Trophoblast cell (in vitro differentiated cells and primary cell): Measurements from ENCODE around the gene NME7.
"Not testable (repeated sequence)": the region's sequence is repeated elsewhere in the genome, so short reads cannot be mapped to it uniquely, and the experiment has no call there.

Experiments used
- DNase-seq, 2 donors: peaks; one replicate each; pipeline ENCODE4 v3.0.0-alpha.2; 2016
- H2AFZ ChIP-seq: 2 replicates; pipeline ENCODE4 v1.6.1; 2013; ENCODE audit warnings: low read length, moderate library complexity, mild to moderate bottlenecking; ENCODE audit not compliant: insufficient read depth, poor library complexity
- H2AK5ac ChIP-seq: 2 replicates; pipeline ENCODE4 v1.6.1; 2013; ENCODE audit warnings: mild to moderate bottlenecking, low read length
- H2BK120ac ChIP-seq: 2 replicates; pipeline ENCODE4 v1.6.1; 2013; ENCODE audit warnings: low read length, mild to moderate bottlenecking, moderate library complexity; ENCODE audit not compliant: insufficient read depth, poor library complexity
- H2BK12ac ChIP-seq: 2 replicates; pipeline ENCODE4 v1.6.1; 2013; ENCODE audit warnings: mild to moderate bottlenecking, low read length, moderate library complexity
- H2BK5ac ChIP-seq: 2 replicates; pipeline ENCODE4 v1.6.1; 2013; ENCODE audit warnings: low read length, low read depth, moderate library complexity, mild to moderate bottlenecking; ENCODE audit not compliant: poor library complexity
- H3K14ac ChIP-seq: 2 replicates; pipeline ENCODE4 v1.6.1; 2013; ENCODE audit warnings: mild to moderate bottlenecking, low read length
- H3K18ac ChIP-seq: 2 replicates; pipeline ENCODE4 v1.6.1; 2013; ENCODE audit warnings: mild to moderate bottlenecking, low read length
- H3K23ac ChIP-seq: 2 replicates; pipeline ENCODE4 v1.6.1; 2013; ENCODE audit warnings: low read length
- H3K27ac ChIP-seq: 2 replicates; pipeline ENCODE4 v1.5.1; 2013; ENCODE audit warnings: low read depth, mild to moderate bottlenecking, inconsistent platforms, low read length, moderate library complexity
- H3K27me3 ChIP-seq: 2 replicates; pipeline ENCODE4 v1.6.1; 2013; ENCODE audit warnings: inconsistent platforms, mild to moderate bottlenecking, low read length, moderate library complexity; ENCODE audit not compliant: insufficient read depth
- H3K36me3 ChIP-seq, 2 experiments: 1 replicate in 1 of 2; 2 replicates in 1 of 2; pipeline ENCODE4 v1.6.1; 2013; ENCODE audit warnings: low read length in 2 of 2, mild to moderate bottlenecking in 2 of 2, moderate library complexity in 1 of 2; ENCODE audit not compliant: insufficient read depth in 2 of 2, control insufficient read depth in 1 of 2
- H3K4ac ChIP-seq: 2 replicates; pipeline ENCODE4 v1.6.1; 2013; ENCODE audit warnings: low read depth, mild to moderate bottlenecking, low read length, moderate library complexity
- H3K4me1 ChIP-seq, 2 experiments: 1 replicate in 1 of 2; 2 replicates in 1 of 2; pipeline ENCODE4 v1.6.1; 2013; ENCODE audit warnings: low read length in 2 of 2, mild to moderate bottlenecking in 2 of 2, moderate library complexity in 1 of 2; ENCODE audit not compliant: insufficient read depth in 2 of 2, control insufficient read depth in 1 of 2
- H3K4me2 ChIP-seq: 2 replicates; pipeline ENCODE4 v1.6.1; 2013; ENCODE audit warnings: inconsistent platforms, mild to moderate bottlenecking, low read length, moderate library complexity
- H3K4me3 ChIP-seq: 2 replicates; pipeline ENCODE4 v1.5.1; 2013; ENCODE audit warnings: mild to moderate bottlenecking, low read depth, low read length, inconsistent platforms
- H3K79me1 ChIP-seq: one replicate; pipeline ENCODE4 v1.6.1; 2013; ENCODE audit warnings: low read length
- H3K79me2 ChIP-seq: 2 replicates; pipeline ENCODE4 v1.6.1; 2013; ENCODE audit warnings: low read length, mild to moderate bottlenecking; ENCODE audit not compliant: control insufficient read depth, insufficient read depth, poor library complexity
- H3K9ac ChIP-seq: 2 replicates; pipeline ENCODE4 v1.6.1; 2013; ENCODE audit warnings: mild to moderate bottlenecking, low read length
- H3K9me3 ChIP-seq: 2 replicates; pipeline ENCODE4 v1.6.1; 2013; ENCODE audit warnings: low read depth, mild to moderate bottlenecking, control low read depth, inconsistent platforms, low read length; ENCODE audit not compliant: insufficient read depth
- H4K12ac ChIP-seq: 2 replicates; pipeline ENCODE4 v1.6.1; 2013; ENCODE audit warnings: low read depth, mild to moderate bottlenecking, low read length, moderate library complexity
- H4K8ac ChIP-seq: 2 replicates; pipeline ENCODE4 v1.6.1; 2013; ENCODE audit warnings: low read depth, mild to moderate bottlenecking, low read length, moderate library complexity
- H4K91ac ChIP-seq: one replicate; pipeline ENCODE4 v1.6.1; 2013; ENCODE audit warnings: low read depth, mild to moderate bottlenecking, low read length, moderate library complexity
- WGBS: extraction: QIAGEN DNeasy Blood & Tissue Kit; methylation state at CpG from one replicate; pipeline ENCODE4 v1.1.7; 2013; ENCODE audit warnings: missing lambda C conversion rate; ENCODE audit not compliant: insufficient read length, insufficient coverage; ENCODE audit errors: extremely low coverage; 5-methylcytosine and 5-hydroxymethylcytosine counted together

NME7 gene

DNA sequence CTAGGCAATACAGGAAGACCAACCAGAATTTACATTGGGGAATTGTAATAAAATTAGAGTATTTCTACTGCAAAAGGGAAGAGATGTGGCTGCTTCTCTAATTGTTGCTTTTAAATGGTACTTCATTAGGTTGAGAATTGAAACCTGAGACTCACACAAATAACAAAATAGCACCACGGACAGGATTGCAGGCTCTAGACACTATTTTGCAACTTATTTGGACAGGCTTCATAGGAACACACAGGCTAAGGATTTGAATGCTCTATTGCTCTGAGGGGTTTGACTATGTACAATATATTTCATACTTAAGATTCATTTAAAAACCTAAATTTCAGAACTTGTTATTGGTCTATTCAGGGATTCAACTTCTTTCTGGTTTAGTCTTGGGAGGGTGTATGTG lies 181.5 kb downstream of the NME7 start:
- no CpG with 5 or more reads among the region's 1 CpG for WGBS
- no peak overlapping the region for H3K14ac ChIP-seq
- H3K4me1 ChIP-seq, result no peaks in the 10 kb centered on the region
- no peak overlapping the region for H3K9ac ChIP-seq
- no peak for DNase-seq
- no peaks in the 10 kb centered on the region for H3K79me2 ChIP-seq
- H3K36me3 ChIP-seq, result no peaks in the 10 kb centered on the region
- H4K12ac ChIP-seq, result no peak overlapping the region
- no peak overlapping the region for H3K18ac ChIP-seq
- no peak overlapping the region for H2BK120ac ChIP-seq
- no peak overlapping the region for H2BK12ac ChIP-seq
- no peak overlapping the region for H3K4ac ChIP-seq
- no peaks in the 10 kb centered on the region for H3K79me1 ChIP-seq
- H3K27ac ChIP-seq, result no peak overlapping the region
- no peaks in the 10 kb centered on the region for H3K9me3 ChIP-seq
- no peak overlapping the region for H4K8ac ChIP-seq
- no peak overlapping the region for H3K23ac ChIP-seq
- no peak overlapping the region for H2AFZ ChIP-seq
- H4K91ac ChIP-seq, result no peak overlapping the region
- H3K27me3 ChIP-seq, result no peaks in the 10 kb centered on the region
- H2BK5ac ChIP-seq, result no peak overlapping the region
- no peak overlapping the region for H3K4me2 ChIP-seq
- H2AK5ac ChIP-seq, result no peak overlapping the region
- no peak overlapping the region for H3K4me3 ChIP-seq

DNA sequence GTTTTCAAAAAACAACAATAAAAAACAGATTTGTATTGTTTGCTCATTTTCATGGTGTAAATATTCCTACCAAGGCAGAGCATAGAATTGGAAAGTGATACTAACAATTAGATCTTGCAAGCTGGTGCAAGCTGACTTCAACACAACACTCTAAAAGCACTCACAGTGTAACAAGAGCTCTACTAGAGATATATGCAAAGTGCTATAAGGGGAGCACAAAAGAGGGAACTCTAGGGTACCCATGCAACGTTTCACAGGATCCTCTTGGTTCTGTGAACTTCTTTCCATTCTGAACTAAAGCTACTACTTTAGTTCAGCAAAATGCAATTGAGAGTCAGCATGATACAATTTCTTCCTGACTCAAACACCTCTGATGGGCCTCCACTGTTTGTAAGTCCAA lies 182.8 kb downstream of the NME7 start:
- Histone ChIP-seq H3K9ac (no peak overlapping the region), H3K9me3 (no peaks in the 10 kb centered on the region), H3K18ac (no peak overlapping the region), H3K4ac (no peak overlapping the region), H2AFZ (no peak overlapping the region), H3K4me1 (no peaks in the 10 kb centered on the region), H2BK12ac (no peak overlapping the region), H3K23ac (no peak overlapping the region), H4K8ac (no peak overlapping the region), H3K27ac (no peak overlapping the region), H3K36me3 (no peaks in the 10 kb centered on the region), H3K14ac (no peak overlapping the region), H2BK5ac (no peak overlapping the region), H3K27me3 (no peaks in the 10 kb centered on the region), H4K12ac (no peak overlapping the region), H3K79me2 (no peaks in the 10 kb centered on the region), H3K4me2 (no peak overlapping the region), H3K79me1 (no peaks in the 10 kb centered on the region), H3K4me3 (no peak overlapping the region), H2BK120ac (no peak overlapping the region), H4K91ac (no peak overlapping the region), H2AK5ac (no peak overlapping the region)
- WGBS, result no CpG with 5 or more reads among the region's 1 CpG
- no peak for DNase-seq

DNA sequence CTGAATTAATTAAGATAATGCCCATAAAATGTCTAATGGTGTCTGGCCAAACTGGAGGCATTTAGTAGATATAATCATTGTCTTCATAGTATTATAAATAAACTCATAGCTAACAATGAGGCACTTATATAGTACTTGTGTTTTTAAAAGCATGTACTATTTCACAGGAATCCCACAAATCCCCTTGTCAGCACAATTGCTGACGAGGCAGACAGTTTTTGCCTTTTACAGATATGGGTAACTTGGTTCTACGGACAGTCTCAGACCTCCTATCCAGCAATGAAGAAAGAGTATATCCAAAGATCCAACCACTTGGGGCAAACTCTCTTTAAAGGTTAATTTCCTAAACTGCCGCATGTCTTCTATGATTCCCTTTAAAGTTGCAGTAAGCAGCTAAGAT lies 187.4 kb downstream of the NME7 start:
- Histone ChIP-seq H2BK12ac (no peak overlapping the region), H2BK120ac (no peak overlapping the region), H3K27me3 (no peaks in the 10 kb centered on the region), H3K4ac (no peak overlapping the region), H3K14ac (no peak overlapping the region), H3K79me2 (no peaks in the 10 kb centered on the region), H3K4me3 (no peak overlapping the region), H2AFZ (no peak overlapping the region), H2BK5ac (no peak overlapping the region), H3K4me1 (no peaks in the 10 kb centered on the region), H3K9me3 (no peaks in the 10 kb centered on the region), H4K8ac (no peak overlapping the region), H3K36me3 (no peaks in the 10 kb centered on the region), H3K18ac (no peak overlapping the region), H3K27ac (no peak overlapping the region), H4K12ac (no peak overlapping the region), H3K9ac (no peak overlapping the region), H2AK5ac (no peak overlapping the region), H3K79me1 (no peaks in the 10 kb centered on the region), H3K23ac (no peak overlapping the region), H4K91ac (no peak overlapping the region), H3K4me2 (no peak overlapping the region)
- DNase-seq, result no peak
- no CpG with 5 or more reads among the region's 3 CpGs for WGBS

DNA sequence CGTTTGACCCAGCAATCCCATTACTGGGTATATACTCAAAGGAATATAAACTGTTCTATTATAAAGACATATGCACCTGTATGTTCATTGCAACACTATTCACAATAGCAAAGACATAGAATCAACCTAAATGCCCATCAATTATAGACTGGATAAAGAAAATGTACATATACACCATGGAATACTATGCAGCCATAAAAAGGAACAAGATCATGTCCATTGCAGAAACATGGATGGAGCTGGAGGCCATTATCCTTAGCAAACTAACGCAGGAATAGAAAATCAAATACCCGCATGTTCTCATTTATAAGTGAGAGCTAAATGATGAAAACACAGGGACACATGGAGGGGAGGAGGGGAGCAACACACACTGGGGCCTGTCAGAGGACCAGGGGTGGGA lies 188.2 kb downstream of the NME7 start:
- H3K14ac ChIP-seq, H4K91ac ChIP-seq, H3K27me3 ChIP-seq, H4K8ac ChIP-seq, H2AFZ ChIP-seq, H3K36me3 ChIP-seq, H3K79me2 ChIP-seq, DNase-seq, H3K4me3 ChIP-seq, H3K9me3 ChIP-seq, H4K12ac ChIP-seq, H3K4ac ChIP-seq, H3K9ac ChIP-seq, H3K4me1 ChIP-seq, H2BK120ac ChIP-seq, H3K79me1 ChIP-seq, H3K27ac ChIP-seq, H3K18ac ChIP-seq, H2BK5ac ChIP-seq, H2AK5ac ChIP-seq, H3K23ac ChIP-seq, H3K4me2 ChIP-seq, H2BK12ac ChIP-seq: not testable (repeated sequence)
- WGBS, result no CpG with 5 or more reads among the region's 3 CpGs
